ENCODE measurements around the gene ILK.

Gene ILK

GRCh38 chr11:6598555-6598954 is 5.0 kb upstream of the ILK start:
- TF ChIP-seq, protein P1, sequence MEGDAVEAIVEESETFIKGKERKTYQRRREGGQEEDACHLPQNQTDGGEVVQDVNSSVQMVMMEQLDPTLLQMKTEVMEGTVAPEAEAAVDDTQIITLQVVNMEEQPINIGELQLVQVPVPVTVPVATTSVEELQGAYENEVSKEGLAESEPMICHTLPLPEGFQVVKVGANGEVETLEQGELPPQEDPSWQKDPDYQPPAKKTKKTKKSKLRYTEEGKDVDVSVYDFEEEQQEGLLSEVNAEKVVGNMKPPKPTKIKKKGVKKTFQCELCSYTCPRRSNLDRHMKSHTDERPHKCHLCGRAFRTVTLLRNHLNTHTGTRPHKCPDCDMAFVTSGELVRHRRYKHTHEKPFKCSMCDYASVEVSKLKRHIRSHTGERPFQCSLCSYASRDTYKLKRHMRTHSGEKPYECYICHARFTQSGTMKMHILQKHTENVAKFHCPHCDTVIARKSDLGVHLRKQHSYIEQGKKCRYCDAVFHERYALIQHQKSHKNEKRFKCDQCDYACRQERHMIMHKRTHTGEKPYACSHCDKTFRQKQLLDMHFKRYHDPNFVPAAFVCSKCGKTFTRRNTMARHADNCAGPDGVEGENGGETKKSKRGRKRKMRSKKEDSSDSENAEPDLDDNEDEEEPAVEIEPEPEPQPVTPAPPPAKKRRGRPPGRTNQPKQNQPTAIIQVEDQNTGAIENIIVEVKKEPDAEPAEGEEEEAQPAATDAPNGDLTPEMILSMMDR (IDR thresholded peaks at IDR 0.05; ENCODE audit: insufficient read depth, low read depth, low read length, missing control alignments), result no peak

DNA sequence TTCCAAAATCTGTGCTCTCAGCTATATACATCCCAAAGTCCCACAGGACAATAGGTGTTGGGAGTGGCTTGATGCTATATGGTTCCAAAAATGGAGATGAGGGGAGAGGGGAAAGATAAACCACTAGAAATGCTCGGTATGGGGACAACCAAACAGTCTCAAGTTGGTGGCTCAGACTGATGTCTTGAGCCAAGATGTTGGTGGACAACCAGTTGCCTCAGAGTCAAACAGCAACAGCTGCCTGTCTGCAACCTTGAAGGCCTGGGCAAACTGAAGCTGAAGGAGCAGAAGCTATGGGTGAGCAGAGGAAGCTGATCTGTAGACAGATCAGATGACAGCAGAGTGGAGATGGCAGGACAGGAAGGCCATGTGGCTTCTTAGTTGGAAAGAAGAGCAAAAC is 4.1 kb upstream of the ILK start:
- no peak overlapping the region for H3K4me3 ChIP-seq (ENCODE audit: low read depth, low read length)
- DNase-seq (ENCODE audit: low read depth), result no peak
- TF ChIP-seq, protein P1 (IDR thresholded peaks at IDR 0.05; ENCODE audit: insufficient read depth, low read depth, low read length, missing control alignments), result no peak

More at GRCh38 chr11:6598555-6598954, 5.0 kb upstream of the ILK start:
- DNase-seq (ENCODE audit: low read depth), result no peak
- H3K4me3 ChIP-seq (ENCODE audit: low read depth, low read length), result no peak overlapping the region

DNA sequence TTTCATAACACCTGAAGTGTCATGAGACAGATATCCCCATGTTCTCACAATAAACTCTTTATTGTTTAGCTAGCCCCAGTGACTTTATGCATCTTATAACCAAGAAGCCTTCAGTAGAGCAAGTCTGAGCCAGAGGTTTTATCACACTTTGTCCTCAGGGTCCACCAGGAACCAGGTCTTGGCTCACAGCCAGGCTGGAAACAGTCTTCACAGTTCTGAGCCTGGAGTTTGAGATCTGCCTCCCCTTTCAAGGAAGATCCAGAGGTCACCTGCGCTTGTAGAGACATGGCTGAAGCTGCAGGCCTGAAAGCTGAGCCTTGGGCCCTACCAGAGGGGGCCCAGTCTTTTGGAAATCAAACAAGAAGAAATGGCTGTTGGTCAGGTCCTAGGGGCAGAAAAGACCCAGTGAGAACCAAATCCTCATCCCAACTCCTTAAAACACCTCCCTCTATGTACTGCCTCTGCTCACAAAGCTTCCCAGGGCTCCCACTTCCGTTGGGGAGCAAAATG is 3.6 kb upstream of the ILK start:
- TF ChIP-seq, protein P1 (IDR thresholded peaks at IDR 0.05; ENCODE audit: insufficient read depth, low read depth, low read length, missing control alignments), result no peak
- H3K4me3 ChIP-seq (ENCODE audit: low read depth, low read length), result no peak overlapping the region
- DNase-seq (ENCODE audit: low read depth), result no peak

GRCh38 chr11:6601041-6601461 is 2.5 kb upstream of the ILK start:
- TF ChIP-seq, protein P1 (IDR thresholded peaks at IDR 0.05; ENCODE audit: insufficient read depth, low read depth, low read length, missing control alignments), result no peak
- no peak overlapping the region for H3K4me3 ChIP-seq (ENCODE audit: low read depth, low read length)

GRCh38 chr11:6602096-6602940 is 1.3 kb upstream of the ILK start:
- TF ChIP-seq, protein P1 (IDR thresholded peaks at IDR 0.05; ENCODE audit: insufficient read depth, low read depth, low read length, missing control alignments), result no peak
- peak overlapping the region; percentile 82 for H3K4me3 ChIP-seq (ENCODE audit: low read depth, low read length)
- no peak for DNase-seq (ENCODE audit: low read depth)

More at GRCh38 chr11:6601041-6601461, 2.5 kb upstream of the ILK start:
- DNase-seq (ENCODE audit: low read depth), result no peak

- peak overlapping the region; percentile 82 for H3K4me3 ChIP-seq (ENCODE audit: low read depth, low read length)
- TF ChIP-seq, protein P1 (IDR thresholded peaks at IDR 0.05; ENCODE audit: insufficient read depth, low read depth, low read length, missing control alignments), result peak; percentile 24
- peak; percentile 75 for DNase-seq (ENCODE audit: low read depth)
These were observed 580 bp downstream of the ILK start for GRCh38 chr11:6604081-6604626.

All from GM12865 (cell line).